Coronary artery (tissue), 2 donors: Measurements from ENCODE around the gene FUT3.
A peak's percentile ranks its signal among the peaks of the same experiment; 100 is the strongest.

ENCODE experiments used
- DNase-seq: peaks from one replicate; pipeline ENCODE4 v3.0.0-alpha.2; 2017; ENCODE audit warnings: low spot score
- H3K27ac ChIP-seq, 2 donors: fragments of 200-600 bp; sonication (generic); one replicate each; pipeline ENCODE4 v1.5.1; 2016 to 2019
- H3K4me3 ChIP-seq: fragments of 200-600 bp; sonication (generic); 2 replicates; pipeline ENCODE4 v1.5.1; 2016; ENCODE audit warnings: mild to moderate bottlenecking, moderate library complexity
- CTCF ChIP-seq: fragments of 200-600 bp; sonication (generic); IDR thresholded peaks from one replicate; pipeline ENCODE4 v1.5.1; 2019; ENCODE audit warnings: antibody characterized with exemption

FUT3 gene

GRCh38 chr19:5895409-5895808 lies 44.2 kb upstream of the FUT3 start:
- no peak overlapping the region for H3K4me3 ChIP-seq
- H3K27ac ChIP-seq = no peak overlapping the region
- DNase-seq = no peak
- TF ChIP-seq CTCF = no peak

GRCh38 chr19:5894704-5895349 lies 43.6 kb upstream of the FUT3 start:
- no peak for TF ChIP-seq CTCF
- no peak for DNase-seq
- Histone ChIP-seq H3K27ac (peak overlapping the region in 1 of 2 donors; percentile 54), H3K4me3 (no peak overlapping the region)

- Histone ChIP-seq H3K27ac (peak overlapping the region in 1 of 2 donors; percentile 54), H3K4me3 (peak overlapping the region; percentile 7)
- TF ChIP-seq CTCF = no peak
- DNase-seq = no peak
Observed at GRCh38 chr19:5893907-5894703, 42.9 kb upstream of the FUT3 start.

GRCh38 chr19:5893296-5893903 lies 42.2 kb upstream of the FUT3 start:
- no peak overlapping the region for H3K4me3 ChIP-seq
- TF ChIP-seq CTCF = no peak
- H3K27ac ChIP-seq = peak overlapping the region in 1 of 2 donors; percentile 54
- no peak for DNase-seq

GRCh38 chr19:5892772-5893275 lies 41.6 kb upstream of the FUT3 start:
- no peak overlapping the region for H3K4me3 ChIP-seq
- H3K27ac ChIP-seq = no peak overlapping the region
- DNase-seq = no peak
- no peak for TF ChIP-seq CTCF

GRCh38 chr19:5891938-5892771 lies 40.9 kb upstream of the FUT3 start:
- H3K27ac ChIP-seq = no peak overlapping the region
- TF ChIP-seq CTCF = no peak
- no peak overlapping the region for H3K4me3 ChIP-seq
- DNase-seq = no peak
